NCI-H2107 treated with DMSO at 0.1 percent for 48 hours (cell line): ENCODE results near the gene NDUFB1.

ENCODE experiments used
- DNase-seq: peaks from one replicate; lab custom pipeline; 2025; ENCODE audit not compliant: unreplicated experiment; lab: John Stamatoyannopoulos, UW

NDUFB1 gene

DNA sequence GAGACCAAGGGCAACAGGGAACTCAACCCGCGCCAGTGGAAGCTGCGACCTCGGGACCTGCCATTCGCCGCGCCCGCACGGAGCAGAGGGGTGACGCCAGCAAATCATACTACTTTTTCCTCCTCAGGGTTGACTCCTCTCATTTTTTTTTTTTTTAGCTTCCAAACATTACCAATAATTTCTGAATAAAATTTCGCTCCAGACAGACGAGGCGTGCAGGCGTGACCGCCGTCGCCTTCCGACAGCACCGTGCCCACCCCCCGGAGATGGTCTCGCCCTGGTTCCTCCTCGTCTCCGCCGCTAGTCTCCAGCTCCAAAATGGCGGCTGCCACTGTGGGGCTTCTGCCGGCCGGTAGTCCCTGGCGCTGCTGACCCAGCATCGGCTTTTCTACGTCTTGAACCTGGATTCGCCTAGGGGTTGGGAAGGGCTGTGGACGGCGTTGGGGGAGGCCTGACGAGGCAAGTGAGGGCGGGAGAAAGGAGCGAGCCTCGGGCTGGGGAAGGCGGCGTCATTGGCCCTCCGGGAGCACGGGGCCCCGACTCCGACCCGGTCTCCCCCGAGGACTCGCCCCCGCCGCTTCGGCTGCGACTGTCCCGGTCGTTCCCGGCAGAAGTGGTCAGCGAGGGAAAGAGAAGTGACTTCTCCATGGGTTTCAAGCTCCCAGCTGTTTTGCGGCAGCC is at the start of gene NDUFB1, which contains the start of gene CPSF2:
Gene NDUFB1 (minus strand): TSS at position 37 of the 681 bp plus-strand sequence. CDS start 4,069 bp downstream, outside the sequence.
Gene CPSF2 (plus strand): TSS at position 300 of the 681 bp plus-strand sequence. CDS start 9,016 bp downstream, outside the sequence.
- DNase-seq, result peak; percentile 96

DNA sequence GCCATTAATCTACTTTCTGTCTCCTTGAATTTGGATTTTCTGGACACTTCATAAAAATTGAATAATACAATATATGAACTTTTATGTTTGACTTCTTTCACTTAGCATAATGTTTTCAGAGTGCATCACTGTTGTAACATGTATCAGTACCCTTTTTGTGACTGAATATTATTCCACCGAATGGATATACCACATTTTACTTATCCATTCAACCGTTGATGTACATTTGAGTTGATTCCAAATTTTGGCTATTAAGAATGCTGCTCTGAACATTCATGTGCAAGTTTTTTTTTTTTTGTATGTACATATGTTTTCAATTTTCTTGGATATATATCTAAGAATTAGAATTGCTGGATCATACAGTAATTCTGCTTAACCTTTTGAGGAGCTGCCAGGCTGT is 43.5 kb upstream of the NDUFB1 start:
- no peak for DNase-seq

DNA sequence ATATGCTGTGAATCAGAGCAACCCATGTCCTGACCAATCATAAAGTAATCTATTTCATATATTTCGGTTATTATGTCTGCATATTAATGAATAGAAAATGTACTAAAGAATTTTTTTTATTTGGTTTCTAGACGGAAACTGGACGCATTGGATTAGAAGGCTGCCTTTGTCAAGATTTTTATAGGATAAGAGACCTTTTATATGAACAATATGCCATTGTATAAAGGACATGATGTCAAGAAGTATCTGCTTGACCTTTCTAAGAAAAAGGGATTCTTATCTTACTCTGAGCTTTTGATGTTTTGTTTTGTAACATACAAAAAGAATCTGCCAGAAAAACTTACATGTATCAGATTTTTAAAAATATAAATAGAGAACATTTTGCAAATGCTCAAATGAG is 40.0 kb upstream of the NDUFB1 start:
- DNase-seq, result no peak

DNA sequence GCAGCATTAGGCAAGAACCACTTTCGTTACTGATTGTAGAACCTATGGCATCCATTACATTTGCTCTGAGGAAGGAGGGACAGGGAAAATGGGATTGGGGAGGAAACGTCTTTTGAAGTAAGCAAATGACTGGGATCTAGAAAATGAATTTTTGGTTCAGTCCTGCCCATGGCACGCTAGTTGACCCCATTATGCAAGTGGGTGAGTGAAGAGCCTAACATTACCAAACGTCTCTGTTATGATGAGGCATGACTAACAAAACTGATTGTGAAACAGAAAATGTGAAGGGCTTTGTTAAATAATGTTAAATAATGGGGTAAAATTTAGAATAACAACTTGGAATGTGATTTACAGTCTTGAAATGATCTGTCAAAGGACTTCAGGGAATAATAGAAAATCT is 39.1 kb upstream of the NDUFB1 start:
- no peak for DNase-seq

DNA sequence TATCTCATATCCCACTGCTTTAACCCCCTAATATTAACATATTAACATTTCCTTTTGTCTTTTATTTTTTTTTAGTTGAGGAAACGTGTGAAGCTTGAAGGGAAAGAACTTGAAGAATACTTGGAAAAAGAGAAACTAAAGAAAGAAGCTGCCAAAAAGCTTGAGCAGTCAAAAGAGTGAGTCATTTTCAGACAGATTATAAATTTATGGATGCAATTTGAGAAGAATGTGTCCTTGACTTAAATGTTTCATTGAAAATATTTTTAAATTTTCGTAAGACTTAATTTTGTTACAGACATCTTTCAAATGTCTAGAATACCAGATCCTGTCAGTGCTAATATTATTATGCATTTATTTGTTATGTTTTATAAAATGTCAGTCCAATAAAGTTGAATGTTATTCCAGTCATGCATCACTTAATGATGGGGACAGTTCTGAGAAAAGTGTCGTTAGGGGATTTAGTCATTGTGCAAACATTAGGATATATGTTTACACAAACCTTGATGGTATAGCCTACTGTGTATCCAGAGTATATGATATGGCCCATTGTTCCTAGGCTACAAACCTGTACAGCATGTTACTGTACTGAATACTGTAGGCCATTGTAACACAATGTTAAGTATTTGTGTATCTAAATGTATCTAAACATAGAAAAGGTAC is 32.9 kb upstream of the NDUFB1 start:
- no peak for DNase-seq

DNA sequence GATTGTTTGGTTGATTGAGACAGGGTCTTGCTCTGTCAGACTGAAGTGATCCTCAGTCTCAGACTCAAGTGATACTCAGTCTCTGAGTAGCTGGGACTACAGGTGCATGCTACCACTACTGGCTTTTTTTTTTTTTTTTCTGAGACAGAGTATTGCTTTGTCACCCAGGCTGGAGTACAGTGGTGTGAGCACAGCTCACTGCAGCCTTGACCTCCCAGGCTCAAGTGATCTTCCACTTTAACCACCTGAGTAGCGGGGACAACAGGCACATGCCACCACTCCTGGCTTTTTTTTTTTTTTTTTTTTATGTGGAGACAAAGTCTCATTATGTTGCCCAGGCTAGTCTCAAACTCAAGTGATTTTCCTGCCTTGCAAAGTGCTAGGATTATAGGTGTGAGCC is 32.1 kb upstream of the NDUFB1 start:
- DNase-seq, result no peak

DNA sequence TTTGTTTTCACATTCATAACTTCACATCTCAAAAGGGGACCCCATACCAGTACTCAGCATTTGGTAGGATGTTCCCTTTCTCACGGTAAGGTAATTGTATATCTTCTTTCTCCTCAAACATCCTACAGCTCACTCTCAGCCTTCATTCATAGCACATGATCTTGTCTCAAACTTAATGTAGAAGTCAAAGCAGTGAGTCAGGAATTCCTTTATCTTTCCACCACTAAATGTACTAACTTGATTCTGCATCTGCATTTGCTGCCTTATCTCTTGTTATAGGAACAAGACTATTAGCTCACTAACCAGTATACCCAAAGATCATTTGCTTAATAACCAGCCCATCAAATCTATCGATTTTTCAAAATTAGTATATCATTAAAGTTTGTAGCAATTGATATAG is 23.2 kb upstream of the NDUFB1 start:
- no peak for DNase-seq

DNA sequence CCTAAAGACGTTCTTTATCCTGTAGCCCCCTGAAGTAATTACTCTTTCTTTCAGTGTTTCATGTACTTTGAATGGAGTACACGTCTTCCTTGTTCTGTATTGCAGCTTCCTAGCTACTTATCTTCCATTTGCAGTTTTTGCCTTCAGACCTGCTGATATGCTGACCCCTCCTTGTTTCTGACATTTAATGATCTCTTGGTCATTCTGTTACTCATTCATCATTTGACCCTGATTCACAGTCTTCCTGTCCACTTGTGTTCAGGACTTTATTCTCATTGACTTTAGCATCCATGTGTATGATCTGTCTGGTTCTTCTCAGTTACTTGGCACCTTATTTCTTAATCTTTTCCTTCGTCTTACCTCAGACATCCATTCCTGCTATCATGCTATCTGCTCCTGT is 22.5 kb upstream of the NDUFB1 start:
- DNase-seq, result no peak

DNA sequence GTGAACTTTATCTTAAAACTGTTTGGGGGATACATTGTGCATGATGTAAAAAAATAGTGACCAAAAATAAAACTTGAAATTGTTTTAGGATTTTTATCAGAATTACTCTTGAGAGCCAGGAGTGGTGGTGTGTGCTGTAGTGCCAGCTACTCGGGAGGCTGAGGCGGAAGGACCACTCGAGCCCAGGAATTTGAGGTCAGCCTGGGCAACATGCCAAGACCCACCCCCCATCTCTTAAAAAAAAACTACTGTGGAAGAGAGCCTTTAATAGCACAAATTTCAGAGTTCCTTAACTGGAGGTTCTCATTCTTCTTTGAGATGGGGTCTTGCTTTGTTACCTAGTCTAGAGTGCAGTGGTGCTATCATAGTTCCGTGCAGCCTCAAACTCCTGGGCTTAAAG is 21.8 kb upstream of the NDUFB1 start:
- DNase-seq, result no peak

DNA sequence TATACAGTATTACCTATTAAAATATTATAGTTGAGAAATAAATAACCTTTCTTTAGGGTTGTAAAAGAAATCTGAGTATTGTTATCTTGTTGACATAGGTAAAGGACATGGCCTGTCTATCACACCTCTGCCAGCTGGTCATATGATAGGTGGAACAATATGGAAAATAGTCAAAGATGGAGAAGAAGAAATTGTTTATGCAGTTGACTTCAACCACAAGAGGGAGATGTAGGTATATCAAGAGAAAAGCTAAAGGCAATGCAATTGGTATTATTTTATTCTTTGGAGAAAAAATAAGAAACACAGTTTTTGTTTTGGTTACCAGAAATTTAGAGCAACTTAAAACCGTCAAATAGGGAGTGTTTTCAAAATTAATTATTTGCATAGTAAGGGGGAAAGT is 13.8 kb upstream of the NDUFB1 start:
- DNase-seq, result peak; percentile 73

DNA sequence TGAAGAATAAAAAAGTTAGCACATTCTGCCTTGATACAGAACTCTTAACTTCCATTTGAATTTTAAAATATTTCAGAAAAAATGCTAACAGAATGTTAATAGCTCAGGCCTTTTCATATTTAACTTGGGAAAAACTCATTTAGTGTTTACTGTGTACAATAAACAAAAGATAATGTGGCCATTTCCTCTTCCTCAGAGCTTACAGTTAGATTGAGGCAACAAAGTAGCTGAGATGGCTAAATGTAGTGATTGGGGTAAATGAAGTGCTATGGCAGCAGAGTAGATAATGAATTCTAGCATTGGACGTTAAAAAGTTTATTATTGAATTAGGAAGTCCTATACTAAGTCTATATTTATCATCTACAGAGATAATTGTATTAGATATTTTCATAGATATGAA is 12.9 kb upstream of the NDUFB1 start:
- no peak for DNase-seq

DNA sequence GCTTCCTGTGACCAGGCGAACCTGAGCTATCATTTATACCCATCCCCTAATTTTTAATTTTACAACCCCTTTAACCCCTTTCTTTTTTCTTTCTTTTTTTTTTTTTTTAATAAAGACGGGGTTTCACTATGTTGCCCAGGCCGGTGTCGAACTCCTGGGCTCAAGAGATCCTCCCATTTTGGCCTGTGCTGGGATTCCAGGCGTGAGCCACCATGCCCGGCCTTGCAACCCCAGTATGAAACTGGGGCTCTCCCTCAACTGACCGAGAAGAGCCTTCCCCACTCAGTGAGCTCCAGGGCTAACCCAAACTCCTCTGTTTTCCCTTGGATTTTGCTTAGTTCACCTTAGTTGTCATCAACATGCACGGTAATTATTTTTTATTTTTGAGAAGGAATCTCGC is 1.3 kb upstream of the NDUFB1 start:
- no peak for DNase-seq

DNA sequence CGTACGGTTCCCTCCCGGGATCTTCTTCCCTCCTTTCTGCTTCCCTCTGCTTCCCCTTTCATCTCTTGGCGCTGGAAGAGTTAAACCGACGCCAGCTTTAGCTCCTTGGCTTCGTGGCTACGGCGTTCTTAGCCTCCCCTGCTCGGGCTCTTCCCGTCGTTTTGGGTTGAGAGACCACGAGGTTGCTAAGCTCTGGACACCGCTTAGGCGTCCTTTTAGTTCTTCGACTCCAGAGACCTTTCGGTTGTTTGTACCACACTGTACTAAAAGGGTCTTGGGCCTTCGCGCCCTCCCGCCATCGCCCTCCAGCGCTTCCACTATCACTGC is 808 bp upstream of the NDUFB1 start:
- no peak for DNase-seq

DNA sequence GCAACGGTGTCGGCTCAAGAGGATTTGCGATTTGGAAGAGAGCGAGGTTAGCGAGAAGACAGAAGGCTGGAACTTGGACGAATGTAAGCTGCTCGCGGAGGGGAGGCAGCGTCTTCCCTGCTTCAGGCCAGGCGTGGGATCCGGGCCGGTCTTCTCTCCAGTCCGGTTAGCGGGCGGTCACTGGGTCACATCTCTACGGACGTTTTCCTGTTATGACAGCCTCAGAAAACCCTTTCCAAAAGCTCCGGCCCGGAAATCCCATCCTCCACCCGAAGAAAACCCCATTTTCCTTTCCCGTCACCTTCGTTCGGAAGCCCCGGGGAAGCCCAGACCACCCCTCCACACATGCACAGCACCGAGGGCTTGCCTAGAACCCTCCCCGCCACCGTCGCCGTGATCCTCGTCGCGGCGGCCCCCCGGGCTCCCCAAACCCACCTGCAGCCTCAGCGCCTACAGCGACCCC is 268 bp downstream of the NDUFB1 start:
- DNase-seq, result no peak

DNA sequence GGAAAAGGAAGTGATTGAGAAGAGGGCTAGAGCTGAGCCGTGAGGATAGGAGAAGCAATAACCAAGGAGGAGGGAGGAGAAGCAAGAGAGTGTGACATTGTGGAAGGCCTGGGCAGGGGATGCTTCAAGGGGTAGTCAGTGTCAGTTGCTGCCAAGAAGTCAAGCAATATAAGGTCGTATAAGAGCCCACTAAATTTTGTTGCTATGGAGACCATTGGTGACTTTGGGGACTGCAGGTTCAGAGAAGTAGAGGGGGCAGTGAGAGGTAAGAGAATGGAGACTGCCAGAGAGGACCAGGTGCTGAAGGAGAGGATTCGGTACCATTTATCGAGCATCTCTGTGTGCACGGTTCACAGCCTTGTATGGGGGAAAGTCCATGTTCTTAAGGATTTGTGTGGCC is 12.0 kb downstream of the NDUFB1 start:
- no peak for DNase-seq

DNA sequence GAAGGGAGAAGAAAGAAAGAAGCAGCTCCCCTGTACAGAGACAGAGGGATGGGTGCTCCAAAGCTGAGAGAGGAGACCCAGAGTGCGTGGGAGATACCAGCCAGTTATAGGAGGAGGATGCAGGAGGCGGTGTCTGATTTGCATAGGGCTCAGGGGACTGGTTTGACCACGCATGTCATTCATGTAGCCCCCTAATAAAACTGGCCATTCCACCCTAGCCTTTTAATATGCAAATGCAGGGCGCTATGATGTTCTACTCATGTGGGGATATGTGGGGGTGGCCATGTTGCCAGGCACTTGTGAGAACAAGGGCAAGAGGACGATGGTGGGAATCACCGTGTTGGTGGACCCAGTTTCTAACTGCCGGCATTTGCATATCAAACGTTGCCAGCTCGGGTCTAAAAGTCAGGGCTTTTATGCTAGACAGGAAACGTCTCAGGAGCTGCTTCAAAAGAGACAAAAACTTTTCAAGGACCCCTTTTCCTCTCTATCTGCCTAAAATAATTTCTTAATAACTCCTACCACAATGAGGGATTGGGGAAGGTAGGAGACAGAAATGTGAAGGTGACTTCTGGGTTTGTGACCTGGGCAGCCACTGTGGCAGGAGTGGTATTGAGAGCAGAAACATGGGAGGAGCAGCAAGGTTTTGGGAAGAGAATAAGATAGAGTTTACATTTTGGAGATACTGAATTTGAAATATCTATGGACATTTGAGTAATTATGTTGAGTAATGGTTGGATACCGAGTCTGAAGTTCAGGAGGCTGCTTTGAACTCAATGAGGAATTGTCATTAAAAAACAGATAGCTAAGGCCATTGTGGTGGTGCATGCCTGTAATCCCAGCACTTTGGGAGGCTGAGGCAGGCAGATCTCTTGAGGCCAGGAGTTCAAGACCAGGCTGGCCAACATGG is 12.9 kb downstream of the NDUFB1 start:
- no peak for DNase-seq

DNA sequence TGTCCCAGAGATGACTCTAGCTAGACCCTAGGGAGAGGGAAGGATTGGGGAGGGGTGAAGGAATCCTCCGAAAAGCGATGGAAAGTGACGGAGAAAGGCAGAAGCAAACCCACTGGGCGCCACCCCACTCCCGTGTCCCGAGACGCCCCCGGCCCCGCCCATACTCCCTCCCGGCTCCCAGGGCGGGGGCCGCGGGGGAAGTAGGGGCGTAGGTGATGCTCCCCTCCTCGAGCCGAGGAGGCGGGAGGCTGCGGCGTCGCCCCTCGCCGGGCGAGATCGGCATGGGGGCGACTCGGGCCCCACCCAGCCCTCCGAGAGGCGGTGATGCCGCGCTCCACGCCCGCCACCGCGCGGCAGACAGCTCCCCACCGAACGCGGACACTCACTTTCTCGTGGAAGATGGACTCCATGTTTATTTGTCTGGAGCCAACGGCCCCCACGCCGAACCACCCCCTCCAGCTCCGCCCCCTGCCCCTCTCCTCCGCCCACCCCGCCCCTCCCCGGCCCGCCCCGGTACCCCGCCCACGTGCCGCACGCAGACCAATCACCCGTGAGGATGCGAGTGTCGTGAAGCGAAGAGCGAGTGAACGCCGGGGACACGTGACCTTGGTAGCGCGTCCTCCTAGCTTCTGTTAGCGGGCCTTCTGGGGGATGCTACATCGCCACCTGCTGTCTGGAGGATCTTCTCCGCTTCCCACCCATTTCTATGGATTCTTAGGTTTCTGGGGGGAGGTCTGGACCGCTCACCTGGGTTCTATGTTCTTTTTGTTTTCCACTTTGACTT is 15.2 kb downstream of the NDUFB1 start, which contains the start of gene ATXN3:
Gene ATXN3 (minus strand): TSS at position 440 of the 784 bp plus-strand sequence. CDS start 30 bp downstream, at position 410.
- DNase-seq, result peak; percentile 95

DNA sequence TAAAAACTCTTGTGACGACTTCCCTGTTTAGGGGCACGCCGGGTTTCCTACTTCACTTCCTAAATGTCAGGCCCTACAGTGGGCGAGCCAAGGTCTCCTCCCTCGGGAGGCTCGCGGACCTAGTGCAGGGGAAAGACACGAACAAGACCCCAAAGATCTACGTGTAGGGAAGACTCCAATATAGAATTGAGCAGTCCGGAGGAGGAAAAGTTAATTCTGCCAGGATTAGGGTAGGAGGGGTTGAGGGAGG is 15.7 kb downstream of the NDUFB1 start:
- peak; percentile 49 for DNase-seq

DNA sequence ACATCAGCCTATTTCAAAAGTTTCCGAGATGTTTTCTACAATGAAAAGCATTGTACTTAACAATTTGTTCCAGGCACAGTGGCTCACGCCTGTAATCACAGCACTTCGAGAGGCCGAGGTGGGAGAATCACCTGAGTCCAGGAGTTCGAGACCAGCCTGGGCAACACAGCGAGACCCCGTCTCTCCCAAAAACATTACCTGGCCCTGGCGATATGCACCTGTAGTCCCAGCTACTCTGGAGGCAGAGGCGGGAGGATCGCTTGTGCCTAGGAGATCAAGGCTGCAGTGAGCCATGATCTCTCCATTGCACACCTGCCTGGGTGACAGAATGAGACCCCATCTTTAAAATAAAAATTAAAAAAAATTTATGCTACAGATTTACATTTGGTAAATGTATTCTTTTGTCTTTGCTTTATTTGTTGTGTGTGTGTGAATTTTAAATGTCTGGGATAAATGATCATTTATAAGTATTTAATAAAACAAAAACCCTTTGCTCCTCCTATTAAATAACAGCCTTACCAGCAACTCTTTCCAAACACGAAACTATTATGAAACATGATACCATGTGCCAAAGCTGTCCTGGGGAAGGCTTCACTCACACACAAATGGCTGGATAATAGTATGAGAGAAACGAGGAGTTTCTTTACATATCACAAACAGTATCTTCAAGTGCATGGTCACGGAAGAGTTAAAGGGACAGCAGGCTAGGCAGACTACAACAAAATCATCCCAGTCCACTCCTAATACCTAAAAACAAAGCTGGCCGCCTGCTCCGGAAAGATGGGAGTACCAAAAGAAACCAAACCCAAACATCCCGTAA is 16.2 kb downstream of the NDUFB1 start:
- DNase-seq, result peak; percentile 38

DNA sequence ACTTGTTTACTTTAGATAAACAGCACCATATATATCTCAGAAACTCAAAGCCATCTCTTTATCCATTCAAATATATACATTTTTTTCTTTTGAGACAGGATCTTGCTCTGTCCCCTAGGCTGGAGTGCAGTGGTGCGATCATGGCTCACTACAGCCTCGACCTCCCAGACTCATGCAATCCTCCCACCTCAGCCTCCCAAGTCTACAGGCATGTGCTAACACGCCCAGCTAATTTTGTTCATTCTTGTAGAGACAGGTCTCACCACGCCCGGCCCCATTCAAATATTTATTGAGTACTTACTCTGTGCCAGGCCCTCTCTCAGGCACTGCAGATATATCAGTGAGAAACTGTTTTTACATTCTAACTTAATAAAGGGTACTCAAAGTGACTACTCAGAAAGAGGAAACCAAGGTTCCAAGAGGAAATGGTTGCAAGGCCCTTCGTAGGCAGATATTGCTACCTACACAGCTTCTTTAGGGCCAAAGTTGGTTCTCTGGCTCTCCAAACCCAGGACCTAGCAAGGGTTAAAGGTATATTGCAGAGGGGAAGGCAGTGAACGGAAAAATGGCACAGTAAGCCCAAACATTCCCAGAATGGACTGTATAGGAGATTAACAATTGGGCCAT is 18.0 kb downstream of the NDUFB1 start:
- no peak for DNase-seq
